Measurements from ENCODE around the gene TRMU.
"Not testable (repeated sequence)": the region's sequence is repeated elsewhere in the genome, so short reads cannot be mapped to it uniquely, and the experiment has no call there.

Gene TRMU

DNA sequence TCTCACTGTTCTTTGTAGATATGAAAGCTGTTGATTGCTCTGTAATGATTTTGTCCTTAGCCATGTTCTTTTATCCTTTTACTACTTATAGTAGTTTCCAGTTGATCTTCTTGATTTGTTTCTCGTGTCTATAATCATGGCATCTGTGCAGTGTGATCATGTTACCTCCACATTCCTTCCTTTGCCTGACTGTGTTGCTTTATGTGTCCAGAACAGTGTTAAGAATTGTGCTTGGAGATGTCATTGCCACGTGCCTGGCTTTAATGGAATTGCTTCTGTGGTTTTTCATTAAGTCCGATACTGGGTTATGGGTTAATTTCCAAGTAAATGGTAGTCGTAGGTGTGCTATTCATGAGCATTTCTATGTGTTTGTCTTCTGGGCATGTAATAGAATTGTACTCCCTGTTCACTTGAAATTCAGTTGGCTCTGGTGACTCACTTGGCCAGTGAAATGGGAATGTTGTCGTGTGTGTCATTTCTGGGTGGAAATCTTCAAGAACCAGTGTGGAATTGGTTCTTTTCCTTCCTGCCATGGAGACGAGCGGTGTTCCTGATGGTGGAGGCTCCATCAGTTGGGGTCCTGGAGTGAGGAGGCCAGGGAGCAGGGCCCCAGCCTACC lies 32.1 kb upstream of the TRMU start:
- no peak for DNase-seq

DNA sequence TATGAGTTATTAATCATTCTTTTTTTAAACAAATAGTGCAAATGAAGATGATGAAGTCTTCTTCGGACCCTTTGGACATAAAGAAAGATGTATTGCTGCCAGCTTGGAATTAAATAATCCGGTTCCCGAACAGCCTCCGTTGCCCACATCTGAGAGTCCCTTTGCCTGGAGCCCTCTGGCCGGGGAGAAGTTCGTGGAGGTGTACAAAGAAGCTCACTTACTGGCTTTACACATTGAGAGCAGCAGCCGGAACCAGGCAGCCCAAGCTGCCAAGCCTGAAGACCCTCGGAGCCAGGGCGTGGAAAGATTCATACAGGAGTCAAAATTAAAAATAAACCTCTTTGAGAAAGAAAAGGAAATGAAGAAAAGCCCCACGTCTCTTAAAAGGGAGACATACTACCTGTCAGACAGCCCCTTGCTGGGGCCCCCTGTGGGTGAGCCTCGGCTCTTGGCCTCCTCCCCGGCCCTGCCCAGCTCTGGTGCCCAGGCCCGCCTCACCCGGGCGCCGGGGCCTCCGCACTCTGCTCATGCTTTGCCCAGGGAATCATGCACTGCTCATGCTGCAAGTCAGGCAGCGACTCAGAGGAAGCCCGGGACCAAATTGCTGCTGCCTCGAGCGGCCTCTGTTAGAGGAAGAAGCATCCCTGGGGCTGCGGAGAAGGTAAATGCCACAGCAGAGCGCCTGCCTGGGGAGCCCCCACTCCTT lies 27.1 kb upstream of the TRMU start:
- no peak for DNase-seq

DNA sequence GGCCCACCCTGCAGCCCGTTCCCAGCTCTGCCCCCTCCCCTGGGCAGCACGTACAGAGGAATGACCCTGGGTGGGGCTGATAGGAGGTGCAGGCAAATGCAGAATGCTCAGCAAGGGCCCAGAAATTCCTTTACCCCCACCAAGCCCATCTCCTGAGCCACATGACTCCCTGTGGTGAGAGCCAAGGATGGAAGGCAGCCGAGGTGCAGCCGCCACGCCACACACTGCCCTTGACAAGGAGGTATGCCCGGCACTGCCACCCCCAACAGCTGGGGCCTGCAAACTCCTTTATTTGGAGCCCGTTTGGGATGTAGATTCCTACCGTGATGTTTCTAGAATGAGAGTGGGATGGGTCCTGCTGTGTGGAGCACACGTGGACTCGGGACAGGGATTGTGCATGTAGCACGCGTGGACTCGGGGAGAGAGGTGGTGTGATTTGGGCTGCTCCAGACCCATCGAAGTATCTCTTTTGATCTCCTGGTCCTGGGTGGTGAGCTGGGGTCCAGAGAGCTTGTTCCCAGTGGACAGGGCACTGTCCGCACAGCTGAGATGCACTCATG lies 25.9 kb upstream of the TRMU start:
- DNase-seq = no peak

DNA sequence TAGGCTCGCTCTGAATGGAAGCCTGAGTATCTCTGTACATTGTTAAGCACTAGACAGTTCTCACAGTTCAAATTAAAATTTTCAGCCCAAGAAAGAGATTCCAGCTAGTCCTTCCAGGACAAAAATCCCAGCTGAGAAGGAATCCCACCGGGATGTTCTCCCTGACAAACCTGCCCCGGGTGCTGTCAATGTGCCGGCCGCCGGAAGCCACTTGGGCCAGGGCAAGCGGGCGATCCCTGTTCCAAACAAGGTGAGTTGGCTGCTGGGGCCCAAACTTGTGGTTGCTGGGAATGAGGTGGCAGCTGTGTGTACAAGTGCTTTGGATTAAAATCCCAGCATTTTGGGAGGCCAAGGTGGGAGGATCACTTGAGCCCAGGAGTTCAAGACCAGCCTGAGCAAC lies 23.5 kb upstream of the TRMU start:
- DNase-seq = no peak

DNA sequence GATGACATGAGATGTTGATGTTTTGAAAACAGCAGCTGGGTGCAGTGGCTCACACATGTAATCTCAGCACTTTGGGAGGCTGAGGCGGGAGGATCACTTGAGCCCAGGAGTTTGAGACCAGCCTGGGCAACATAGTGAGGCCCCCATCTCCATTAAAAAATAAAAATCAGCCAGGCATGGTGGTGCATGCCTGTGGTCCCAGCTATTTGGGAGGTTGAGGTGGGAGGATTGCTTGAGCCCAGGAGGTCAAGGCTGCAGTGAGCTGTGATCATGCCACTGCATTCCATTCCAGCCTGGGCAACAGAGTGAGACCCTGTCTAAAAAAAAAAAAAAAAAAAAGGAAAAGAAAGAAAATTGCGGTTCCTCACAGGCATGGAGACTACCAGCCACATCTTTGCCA lies 22.7 kb upstream of the TRMU start:
- DNase-seq = not testable (repeated sequence)

DNA sequence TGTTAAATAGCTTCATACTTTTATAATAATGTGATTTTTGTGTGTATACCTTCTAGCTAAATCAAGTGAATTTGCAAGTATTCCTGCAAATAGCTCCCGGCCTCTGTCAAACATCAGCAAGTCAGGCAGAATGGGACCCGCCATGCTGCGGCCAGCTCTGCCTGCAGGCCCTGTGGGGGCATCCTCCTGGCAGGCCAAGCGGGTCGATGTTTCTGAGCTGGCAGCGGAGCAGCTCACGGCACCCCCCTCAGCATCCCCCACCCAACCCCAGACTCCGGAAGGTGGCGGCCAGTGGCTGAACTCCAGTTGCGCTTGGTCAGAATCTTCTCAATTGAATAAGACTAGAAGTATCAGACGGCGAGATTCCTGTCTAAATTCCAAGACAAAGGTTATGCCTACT lies 19.5 kb upstream of the TRMU start:
- DNase-seq = no peak

GRCh38 chr22:46317646-46318045 lies 17.9 kb upstream of the TRMU start:
- DNase-seq = no peak

GRCh38 chr22:46318576-46318975 lies 16.9 kb upstream of the TRMU start:
- no peak for DNase-seq

- DNase-seq = no peak
Measured at GRCh38 chr22:46319319-46319718, 16.2 kb upstream of the TRMU start.

DNA sequence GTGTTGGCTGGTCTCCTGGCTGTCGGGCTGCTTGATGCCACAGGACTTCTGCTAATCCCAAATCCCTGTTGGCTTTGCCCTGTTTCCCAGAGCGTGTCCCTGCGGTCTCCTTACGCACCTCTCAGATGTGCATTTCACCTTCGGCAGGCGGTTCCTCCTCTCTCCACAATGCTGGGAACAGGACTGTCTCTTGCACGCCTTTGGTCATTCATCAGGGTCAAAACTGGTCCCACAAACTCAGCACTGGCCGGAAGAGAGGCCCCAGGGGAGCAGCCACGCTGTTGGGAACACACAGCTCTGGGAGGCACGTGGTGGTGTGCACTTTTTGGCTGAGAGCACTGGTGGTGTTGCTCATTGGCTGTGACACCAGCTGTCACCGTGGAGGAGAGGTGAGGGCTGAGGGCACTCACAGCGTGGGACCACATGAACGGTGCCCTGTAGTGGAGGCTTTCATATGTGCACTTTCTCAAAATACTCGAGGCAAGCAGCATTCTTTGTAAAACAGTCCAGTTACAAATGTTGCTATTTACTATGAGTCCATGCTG lies 15.3 kb upstream of the TRMU start:
- no peak for DNase-seq

DNA sequence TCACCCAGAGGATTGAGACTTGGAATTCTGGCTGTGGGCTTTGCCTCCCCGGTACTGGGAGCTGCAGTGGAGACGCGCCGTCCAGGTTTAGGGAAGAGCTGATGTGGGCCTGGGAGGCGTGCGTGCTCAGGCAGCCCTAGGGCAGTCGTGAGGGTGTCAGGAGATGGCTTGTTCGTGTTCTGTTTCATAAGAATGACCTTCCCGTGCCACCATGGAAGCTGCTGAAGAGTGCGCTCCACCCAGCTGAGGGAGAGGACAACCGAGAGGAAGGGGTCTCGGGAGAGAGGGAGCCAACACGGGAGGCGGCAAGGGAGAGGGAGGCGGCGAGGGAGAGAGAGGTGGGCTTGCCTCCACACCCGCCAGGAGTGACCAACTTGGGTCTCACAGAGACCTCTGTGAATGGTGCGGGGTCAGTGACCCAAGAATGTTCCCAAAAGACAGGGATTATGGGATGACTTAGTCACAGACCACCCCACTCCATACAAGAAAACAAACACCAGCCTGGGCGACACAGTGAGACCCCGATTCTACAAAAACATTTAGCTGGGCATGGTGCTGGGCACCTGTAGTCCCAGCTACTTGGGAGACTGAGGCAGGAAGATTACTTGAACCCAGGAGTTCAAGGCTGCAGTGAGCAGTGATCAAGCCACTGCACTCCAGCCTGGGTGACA lies 14.7 kb upstream of the TRMU start:
- no peak for DNase-seq

DNA sequence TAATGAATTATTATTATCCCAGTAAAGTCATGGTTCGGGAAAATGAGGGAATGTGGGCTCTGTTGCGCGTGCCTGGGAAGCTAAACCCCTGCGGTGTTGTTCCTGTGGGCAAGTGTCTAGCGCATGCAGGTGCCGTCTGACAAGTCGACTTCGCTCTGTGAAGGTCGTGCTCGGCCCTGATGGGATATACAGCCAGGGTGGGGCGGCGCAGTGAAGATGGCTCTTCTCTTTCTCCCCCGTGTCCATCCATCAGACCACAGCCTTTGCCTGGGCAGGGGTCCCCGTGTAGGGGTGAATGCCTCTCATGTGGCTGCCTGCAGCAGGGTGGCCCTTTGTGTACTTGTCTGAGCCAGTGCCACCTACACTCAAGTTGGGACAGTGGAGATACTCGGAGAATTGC lies 12.8 kb upstream of the TRMU start:
- DNase-seq = no peak

DNA sequence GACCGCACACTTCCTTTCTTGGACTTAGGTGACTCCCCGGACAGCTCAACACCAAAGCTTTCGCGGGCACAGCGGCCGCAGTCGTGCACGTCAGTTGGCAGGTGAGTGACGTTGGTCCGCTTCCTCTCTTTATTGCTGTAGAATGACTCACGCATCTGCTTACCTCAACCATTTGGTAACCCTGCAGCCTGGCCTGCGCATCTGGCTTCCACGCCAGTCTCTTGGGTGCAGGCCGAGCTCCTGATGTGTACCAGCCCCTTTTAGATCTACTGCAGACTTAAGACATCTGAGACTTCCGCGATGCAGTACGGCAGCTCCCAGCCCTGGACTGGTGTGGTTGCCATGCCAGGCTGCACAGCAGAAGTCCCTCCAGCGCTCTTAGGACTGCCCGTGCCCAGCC lies 12.4 kb upstream of the TRMU start:
- no peak for DNase-seq

- no peak for DNase-seq
Measured at GRCh38 chr22:46326066-46326680, 9.3 kb upstream of the TRMU start.

DNA sequence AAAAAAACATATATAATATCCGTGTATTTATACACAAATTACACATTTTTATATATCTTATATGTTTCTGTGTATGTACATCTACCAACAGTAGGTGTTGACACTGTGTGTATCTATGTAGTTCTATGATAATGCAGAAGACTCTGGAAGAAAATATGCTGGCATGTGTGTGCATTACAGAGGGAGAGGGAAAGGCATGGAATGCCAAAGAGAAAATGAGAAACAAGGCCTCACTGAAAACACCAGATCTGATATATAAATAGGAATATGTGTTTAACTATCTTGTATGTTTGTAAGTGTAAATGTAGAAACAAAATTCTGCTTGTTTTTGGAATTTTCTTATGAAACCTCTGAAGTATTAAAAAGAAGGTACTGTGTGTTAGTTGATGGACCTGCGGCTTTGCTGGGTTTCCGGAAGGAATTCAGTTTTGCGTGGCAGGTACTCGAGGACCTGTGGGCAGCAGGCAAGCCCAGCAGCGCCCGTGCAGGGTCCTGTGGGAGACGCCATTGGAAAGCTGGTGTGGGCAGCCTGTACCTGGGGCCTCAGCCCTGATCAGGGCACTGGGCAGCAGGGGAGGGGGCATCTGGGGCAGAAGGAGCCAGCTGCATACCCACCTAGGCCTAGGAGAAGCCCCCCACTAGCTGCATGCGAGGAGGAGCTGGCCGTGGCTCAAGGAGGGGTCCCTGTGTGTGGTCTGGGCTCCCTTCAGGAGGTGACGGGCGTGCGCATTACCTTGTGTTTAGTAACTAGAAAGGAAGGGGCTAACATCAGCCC lies 7.6 kb upstream of the TRMU start:
- DNase-seq = no peak

DNA sequence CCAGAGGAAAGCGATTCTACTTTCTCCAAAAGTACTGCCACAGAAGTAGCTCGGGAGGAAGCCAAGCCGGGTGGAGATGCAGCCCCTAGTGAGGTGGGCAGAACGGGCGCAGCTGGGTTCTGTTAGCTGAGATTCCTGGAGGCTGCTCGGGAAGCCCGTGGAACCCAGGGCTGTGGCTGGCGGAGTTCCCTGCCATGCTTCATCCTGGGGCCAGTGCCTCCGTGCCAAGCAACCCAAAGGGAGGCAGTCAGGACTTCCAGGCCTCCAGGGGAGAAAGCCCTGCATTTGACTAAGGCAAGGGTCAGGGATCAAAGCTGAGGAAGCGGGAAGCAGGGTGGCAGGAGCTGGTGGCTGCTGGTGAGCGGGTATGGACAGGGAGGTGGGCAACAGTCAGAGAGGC lies 6.7 kb upstream of the TRMU start:
- no peak for DNase-seq

- no peak for DNase-seq
Measured at GRCh38 chr22:46329616-46330015, 5.9 kb upstream of the TRMU start.

DNA sequence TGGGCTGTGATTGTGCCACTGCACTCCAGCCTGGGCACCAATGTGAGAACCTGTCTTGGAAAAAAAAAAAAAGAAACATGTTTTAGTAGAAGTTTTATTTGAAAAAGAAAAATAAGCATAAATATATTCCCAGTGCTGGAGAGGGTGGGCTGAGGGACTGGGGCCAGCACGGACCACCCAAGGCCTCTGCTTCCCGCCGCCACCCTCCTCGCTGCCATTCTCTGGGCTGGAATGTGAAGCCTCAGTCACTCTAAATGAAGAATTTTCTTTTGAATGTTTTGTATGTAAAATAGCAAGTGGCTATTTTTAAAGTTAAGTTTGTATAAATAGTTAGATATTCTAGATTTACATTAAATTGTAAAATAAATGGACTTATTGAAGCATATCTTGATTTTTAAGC lies 5.1 kb upstream of the TRMU start:
- DNase-seq = no peak

DNA sequence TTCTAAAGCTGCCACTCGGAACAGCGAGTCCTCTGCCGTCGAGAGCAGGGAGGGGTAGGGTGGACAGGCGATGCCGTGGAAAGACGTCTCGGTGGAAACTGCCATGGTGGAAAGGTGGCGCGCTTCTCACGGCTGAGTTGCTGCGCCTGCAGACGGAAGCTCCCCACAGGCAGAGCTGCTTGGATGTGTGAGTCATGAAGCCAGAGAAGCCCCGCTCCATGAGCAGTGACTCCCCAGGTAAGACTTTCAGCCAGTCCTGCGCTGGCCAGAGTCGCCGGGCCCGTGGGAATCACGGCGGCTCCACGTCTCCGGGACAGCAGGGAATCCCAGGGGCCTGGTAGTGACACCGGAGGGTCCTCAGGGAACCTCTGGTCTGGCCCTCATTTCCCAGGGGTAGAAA lies 4.0 kb upstream of the TRMU start:
- no peak for DNase-seq

DNA sequence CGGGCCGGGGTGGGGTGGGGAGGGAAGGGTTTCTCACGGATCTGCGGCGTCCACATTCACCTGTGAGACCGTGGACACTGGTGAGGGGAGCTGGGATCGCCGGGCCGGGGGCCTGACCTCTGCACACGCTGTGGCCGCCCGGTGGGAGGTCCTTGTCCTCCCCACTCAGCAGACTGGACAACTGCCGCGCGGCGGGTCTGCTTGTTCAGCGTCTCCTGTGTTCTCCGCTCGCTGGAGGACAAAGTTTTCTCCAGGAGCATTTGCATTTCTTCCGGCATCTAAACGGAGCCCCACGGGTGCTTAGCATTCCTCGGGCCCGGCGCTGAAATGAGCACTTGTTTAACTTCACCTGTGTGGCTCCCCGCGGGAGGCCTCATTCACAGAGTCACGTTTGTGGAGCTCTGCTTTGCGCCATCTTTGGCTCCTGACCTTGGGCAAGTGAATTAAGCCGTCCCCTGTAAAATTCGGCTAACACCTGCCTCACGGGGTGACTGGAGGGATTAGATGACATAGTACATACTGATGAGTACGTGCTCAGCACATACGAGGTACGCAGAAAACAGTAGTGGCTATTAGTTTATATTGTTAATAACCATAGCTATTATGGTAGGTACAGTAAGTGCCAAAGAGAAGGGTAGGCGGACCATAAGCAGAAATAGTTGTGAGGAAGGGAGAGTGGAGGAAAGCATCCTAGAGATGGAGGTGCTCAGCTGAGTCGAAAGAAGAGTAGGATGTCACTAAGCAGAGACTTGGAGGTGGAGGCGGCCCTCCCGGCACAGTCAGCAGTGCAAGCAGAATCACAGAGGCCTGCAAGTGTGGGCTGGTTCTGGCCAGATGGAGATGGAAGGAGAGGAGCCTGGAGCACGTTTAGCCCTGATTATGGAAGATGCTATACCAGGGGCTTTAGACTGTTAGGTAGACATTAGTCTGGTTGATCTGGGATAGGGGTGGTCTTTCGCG lies 885 bp downstream of the TRMU start:
- no peak for DNase-seq

- no peak for DNase-seq
Measured at GRCh38 chr22:46337870-46338269, 2.4 kb downstream of the TRMU start.
